ENCODE data around the gene MAF. TPM values are rescaled to one million over a fixed set of nuclear protein-coding genes. Genes with fewer than 3 reads are reported as not detected.
A peak's percentile ranks its signal among the peaks of the same experiment; 100 is the strongest.

Gene MAF
- total and polyA plus RNA-seq, 9 donors = 41.1 to 196 (median 75.2) TPM

DNA sequence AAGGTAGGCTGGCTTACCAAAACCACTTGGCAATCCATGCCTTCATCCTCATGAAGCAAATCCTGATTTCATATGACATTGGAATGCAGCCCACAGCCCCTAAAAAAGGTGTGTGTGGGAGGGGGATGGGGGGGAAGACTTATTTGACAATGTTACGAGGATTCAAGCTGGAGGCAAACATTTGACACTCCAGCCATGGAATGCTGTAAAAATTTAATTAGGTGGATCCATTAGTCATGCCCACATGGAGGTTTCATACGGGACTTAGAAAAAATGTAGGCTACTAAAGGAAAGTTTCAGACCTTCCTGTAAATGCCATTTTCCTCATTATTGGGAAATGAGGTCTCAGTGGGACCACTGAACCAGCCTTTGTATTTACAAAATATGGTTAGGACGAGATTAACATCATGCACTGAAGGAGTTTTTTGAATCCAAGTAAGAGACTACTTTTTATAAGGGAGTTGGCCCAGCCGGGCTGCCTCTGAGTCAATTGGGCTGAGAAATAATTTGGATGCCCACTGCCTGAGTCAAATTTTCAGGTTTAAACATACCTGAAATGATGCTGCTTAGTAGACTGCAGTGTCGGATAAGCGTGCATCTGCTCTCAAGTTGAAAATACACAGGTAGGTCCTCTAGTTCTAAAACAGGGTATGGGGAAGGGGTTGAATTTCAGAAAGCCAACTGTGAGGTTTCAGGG lies 44.6 kb upstream of the MAF start:
- no peak overlapping the region for H3K4me3 ChIP-seq
- H3K27me3 ChIP-seq = no peaks in the 10 kb centered on the region
- WGBS, 3 donors = 83 to 90% (median 89%) methylated on average over 6 of the region's 6 CpGs
- no peak overlapping the region for H3K27ac ChIP-seq
- no peak for DNase-seq
- no peaks in the 10 kb centered on the region for H3K9me3 ChIP-seq
- TF ChIP-seq, protein P1, sequence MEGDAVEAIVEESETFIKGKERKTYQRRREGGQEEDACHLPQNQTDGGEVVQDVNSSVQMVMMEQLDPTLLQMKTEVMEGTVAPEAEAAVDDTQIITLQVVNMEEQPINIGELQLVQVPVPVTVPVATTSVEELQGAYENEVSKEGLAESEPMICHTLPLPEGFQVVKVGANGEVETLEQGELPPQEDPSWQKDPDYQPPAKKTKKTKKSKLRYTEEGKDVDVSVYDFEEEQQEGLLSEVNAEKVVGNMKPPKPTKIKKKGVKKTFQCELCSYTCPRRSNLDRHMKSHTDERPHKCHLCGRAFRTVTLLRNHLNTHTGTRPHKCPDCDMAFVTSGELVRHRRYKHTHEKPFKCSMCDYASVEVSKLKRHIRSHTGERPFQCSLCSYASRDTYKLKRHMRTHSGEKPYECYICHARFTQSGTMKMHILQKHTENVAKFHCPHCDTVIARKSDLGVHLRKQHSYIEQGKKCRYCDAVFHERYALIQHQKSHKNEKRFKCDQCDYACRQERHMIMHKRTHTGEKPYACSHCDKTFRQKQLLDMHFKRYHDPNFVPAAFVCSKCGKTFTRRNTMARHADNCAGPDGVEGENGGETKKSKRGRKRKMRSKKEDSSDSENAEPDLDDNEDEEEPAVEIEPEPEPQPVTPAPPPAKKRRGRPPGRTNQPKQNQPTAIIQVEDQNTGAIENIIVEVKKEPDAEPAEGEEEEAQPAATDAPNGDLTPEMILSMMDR (IDR thresholded peaks at IDR 0.05) = no peak
- TF ChIP-seq EP300 (IDR thresholded peaks at IDR 0.05) (no peak), POLR2A (IDR thresholded peaks at IDR 0.05) (no peak)
- no peaks in the 10 kb centered on the region for H3K36me3 ChIP-seq
- H3K4me1 ChIP-seq (ENCODE audit: insufficient read depth) = peaks cover 2% of the 10 kb centered on the region
- intact Hi-C loops (cut with DNase I) = no loop called here

DNA sequence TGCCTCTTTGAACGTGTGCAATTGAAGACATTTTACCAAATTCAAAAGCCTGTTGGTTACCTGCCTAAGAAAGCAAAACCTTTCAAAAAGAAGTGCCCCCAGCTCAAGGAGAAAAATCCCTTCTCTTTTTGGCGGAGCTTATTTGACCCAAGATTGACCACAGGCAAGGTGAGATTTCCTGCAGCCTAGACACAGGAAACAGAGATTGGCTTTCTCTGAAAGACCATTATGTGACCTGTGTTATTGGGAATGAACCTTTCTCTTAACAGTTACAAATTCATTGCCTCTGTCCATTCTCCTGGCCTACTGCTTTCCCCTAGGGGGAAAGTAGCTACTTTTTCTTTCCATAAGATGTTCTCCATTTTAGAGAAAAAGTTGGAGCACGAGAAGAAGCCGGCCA lies 42.1 kb upstream of the MAF start:
- Histone ChIP-seq H3K4me1 (ENCODE audit: insufficient read depth) (peaks cover 9% of the 10 kb centered on the region), H3K9me3 (no peaks in the 10 kb centered on the region), H3K27me3 (no peaks in the 10 kb centered on the region), H3K36me3 (no peaks in the 10 kb centered on the region), H3K4me3 (no peak overlapping the region), H3K27ac (no peak overlapping the region)
- no peak for DNase-seq
- 81 to 98% (median 95%) methylated on average over 4 of the region's 4 CpGs for WGBS, 3 donors
- TF ChIP-seq, protein P1 (IDR thresholded peaks at IDR 0.05) = no peak
- TF ChIP-seq POLR2A (IDR thresholded peaks at IDR 0.05) (no peak), EP300 (IDR thresholded peaks at IDR 0.05) (no peak)
- intact Hi-C loops (cut with DNase I) = no loop called here

DNA sequence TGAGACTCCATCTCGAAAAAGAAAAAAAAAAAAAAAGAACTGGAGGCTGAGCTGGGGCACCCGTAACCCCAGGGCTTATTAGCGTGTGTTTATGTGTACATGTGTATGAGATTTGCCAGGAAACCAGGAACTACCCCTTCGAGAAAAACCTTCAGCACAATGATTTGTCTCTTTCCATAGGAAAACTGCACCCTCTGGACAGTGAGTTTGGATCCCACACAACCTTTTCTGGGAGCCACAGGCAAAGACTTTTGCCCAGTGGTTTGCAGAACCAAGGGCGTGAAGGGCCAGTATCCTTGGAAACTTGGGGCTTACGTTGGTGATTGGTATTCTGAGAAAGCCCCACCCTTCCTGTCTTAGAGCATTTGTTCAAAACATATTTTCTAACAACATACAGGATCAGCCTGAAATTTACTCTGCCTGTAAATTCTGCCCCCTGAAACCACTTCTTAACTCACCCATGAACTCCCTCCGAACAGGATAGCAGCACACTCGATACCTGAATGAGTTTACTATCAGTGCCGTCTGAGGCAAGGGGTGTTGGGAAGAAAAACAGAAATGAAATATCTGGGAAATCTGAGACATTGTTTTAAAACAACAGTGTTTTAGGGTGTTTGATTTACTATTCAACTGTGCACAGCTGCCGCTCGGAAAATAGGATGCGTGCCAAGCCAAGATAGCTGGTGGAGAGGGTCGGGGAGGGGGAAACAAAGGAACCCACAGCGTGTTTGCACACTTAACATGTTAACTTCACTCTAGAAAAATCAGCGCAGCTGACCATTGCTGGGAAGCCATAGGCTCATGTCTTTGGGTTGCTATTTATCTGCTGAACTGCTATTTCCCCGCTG lies 40.2 kb upstream of the MAF start:
- intact Hi-C loops (cut with DNase I) = no loop called here
- peak in 4 of 5 donors; percentile 13 to 48 (median 32) for DNase-seq
- TF ChIP-seq, protein P1 (IDR thresholded peaks at IDR 0.05) = no peak
- 11 to 21% (median 15%) methylated on average over 16 of the region's 16 CpGs for WGBS, 3 donors
- no peaks in the 10 kb centered on the region for H3K9me3 ChIP-seq
- no peak overlapping the region for H3K4me3 ChIP-seq
- H3K27ac ChIP-seq = no peak overlapping the region
- no peaks in the 10 kb centered on the region for H3K36me3 ChIP-seq
- no peaks in the 10 kb centered on the region for H3K27me3 ChIP-seq
- H3K4me1 ChIP-seq (ENCODE audit: insufficient read depth) = peaks cover 9% of the 10 kb centered on the region

DNA sequence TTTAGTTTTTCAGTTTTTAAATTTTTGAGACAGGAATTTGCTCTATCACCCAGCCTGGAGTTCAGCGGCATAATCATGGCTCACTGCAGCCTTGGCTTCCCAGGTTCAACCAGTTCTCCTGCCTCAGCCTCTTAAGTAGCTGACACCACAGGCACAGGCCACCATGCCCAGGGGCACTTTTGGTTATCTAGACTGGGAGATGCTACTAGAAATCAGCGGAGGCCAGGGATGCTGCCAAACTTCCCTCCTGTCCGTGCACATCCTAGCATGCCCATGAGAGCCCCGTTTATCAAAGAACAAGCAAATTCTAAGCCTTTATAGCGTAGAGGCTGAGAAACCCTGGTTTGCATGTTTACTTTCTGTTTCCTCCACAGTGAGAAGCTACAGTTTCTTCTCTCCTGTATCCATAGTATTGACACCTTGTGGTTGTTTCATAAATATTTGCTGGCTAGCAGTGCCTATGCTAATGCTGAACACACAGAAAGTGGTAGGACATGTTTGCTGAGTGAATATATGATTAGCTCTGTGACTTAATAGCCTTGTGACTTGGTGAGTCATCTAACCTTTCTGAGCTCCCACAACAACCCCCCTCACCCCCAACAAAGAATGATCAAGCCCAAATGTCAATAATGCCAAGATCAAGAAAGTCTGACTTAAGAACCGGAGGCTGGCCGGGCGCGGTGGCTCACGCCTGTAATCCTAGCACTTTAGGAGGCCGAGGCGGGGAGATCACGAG lies 39.2 kb upstream of the MAF start:
- H3K9me3 ChIP-seq = no peaks in the 10 kb centered on the region
- H3K4me3 ChIP-seq = no peak overlapping the region
- no peak overlapping the region for H3K27ac ChIP-seq
- H3K27me3 ChIP-seq = no peaks in the 10 kb centered on the region
- no peaks in the 10 kb centered on the region for H3K36me3 ChIP-seq
- intact Hi-C loops (cut with DNase I) = no loop called here
- peaks cover 9% of the 10 kb centered on the region for H3K4me1 ChIP-seq (ENCODE audit: insufficient read depth)
- TF ChIP-seq EP300 (IDR thresholded peaks at IDR 0.05) = no peak
- TF ChIP-seq, protein P1 (IDR thresholded peaks at IDR 0.05) = no peak
- no peak for TF ChIP-seq POLR2A (IDR thresholded peaks at IDR 0.05)
- WGBS, 3 donors = 89 to 93% (median 92%) methylated on average over 13 of the region's 13 CpGs
- no peak for DNase-seq
